GM23248 (cell line): Measurements from ENCODE around the gene DISP2. TPM values are rescaled to one million over a fixed set of nuclear protein-coding genes. Genes with fewer than 3 reads are reported as not detected.

Source experiments
- DNase-seq: peaks from one replicate; pipeline ENCODE4 v3.0.0-alpha.2; 2015
- H2AFZ ChIP-seq: fragments of 200-600 bp; sonication (generic); 2 replicates; pipeline ENCODE4 v1.6.1; 2016; ENCODE audit warnings: antibody characterized with exemption
- H3F3A ChIP-seq: fragments of 200-600 bp; sonication (generic); 2 replicates; pipeline ENCODE4 v1.6.1; 2016; ENCODE audit warnings: mild to moderate bottlenecking, antibody characterized with exemption, mixed run types; ENCODE audit not compliant: insufficient read depth
- H3K27ac ChIP-seq: fragments of 200-600 bp; sonication (generic); 2 replicates; pipeline ENCODE4 v1.5.1; 2016; ENCODE audit warnings: mild to moderate bottlenecking
- H3K27me3 ChIP-seq: fragments of 200-600 bp; sonication (generic); replicated peaks from 2 replicates; pipeline ENCODE4 v1.6.1; 2016; ENCODE audit warnings: mild to moderate bottlenecking; ENCODE audit not compliant: insufficient read depth
- H3K36me3 ChIP-seq: fragments of 200-600 bp; sonication (generic); 2 replicates; pipeline ENCODE4 v1.6.1; 2016; ENCODE audit warnings: low read depth, mild to moderate bottlenecking
- H3K4me1 ChIP-seq: fragments of 200-600 bp; sonication (generic); 2 replicates; pipeline ENCODE4 v1.6.1; 2016; ENCODE audit warnings: mild to moderate bottlenecking; ENCODE audit not compliant: insufficient read depth
- H3K4me2 ChIP-seq: fragments of 200-600 bp; sonication (generic); one replicate; pipeline ENCODE4 v1.6.1; 2016; ENCODE audit warnings: mild to moderate bottlenecking; ENCODE audit not compliant: unreplicated experiment
- H3K4me3 ChIP-seq: fragments of 200-600 bp; sonication (generic); 2 replicates; pipeline ENCODE4 v1.5.1; 2016; ENCODE audit warnings: mild to moderate bottlenecking
- H3K79me2 ChIP-seq: fragments of 200-600 bp; sonication (generic); 2 replicates; pipeline ENCODE4 v1.6.1; 2016; ENCODE audit warnings: mild to moderate bottlenecking; ENCODE audit not compliant: insufficient read depth
- H3K9ac ChIP-seq: fragments of 200-600 bp; sonication (generic); 2 replicates; pipeline ENCODE4 v1.6.1; 2016; ENCODE audit warnings: mild to moderate bottlenecking
- H3K9me2 ChIP-seq: fragments of 200-600 bp; sonication (generic); 2 replicates; pipeline ENCODE4 v1.6.1; 2016; ENCODE audit warnings: mixed run types, mild to moderate bottlenecking, moderate library complexity; ENCODE audit not compliant: insufficient read depth
- H3K9me3 ChIP-seq: fragments of 200-600 bp; sonication (generic); one replicate; pipeline ENCODE4 v1.6.1; 2017; ENCODE audit warnings: low read depth
- H4K20me1 ChIP-seq: fragments of 200-600 bp; sonication (generic); 2 replicates; pipeline ENCODE4 v1.6.0; 2016; ENCODE audit not compliant: insufficient read depth
- EZH2 ChIP-seq: fragments of 200-600 bp; sonication (generic); IDR thresholded peaks from 2 replicates; pipeline ENCODE4 v1.6.1; 2018; ENCODE audit warnings: antibody characterized with exemption, mild to moderate bottlenecking; ENCODE audit not compliant: insufficient read depth, poor library complexity, severe bottlenecking
- EZH2phosphoT487 ChIP-seq: fragments of 200-600 bp; sonication (generic); IDR thresholded peaks from 2 replicates; pipeline ENCODE4 v1.6.1; 2018; ENCODE audit warnings: antibody characterized with exemption, moderate library complexity, mild to moderate bottlenecking, low read depth; ENCODE audit not compliant: insufficient read depth
- WGBS, 2 experiments: methylation state at CpG; one replicate each; pipeline ENCODE4 v1.1.6; 2015 to 2017; ENCODE audit warnings: low lambda C conversion rate in 2 of 2, low coverage in 1 of 2; ENCODE audit errors: missing lambda C conversion rate in 2 of 2; 5-methylcytosine and 5-hydroxymethylcytosine counted together
- in situ Hi-C: fragments of 300-500 bp; cut with MboI; formaldehyde crosslinking; loops from 2 replicates; pipeline ENCODE4 v1.15.0; 2020
- polyA plus RNA-seq: library from polyadenylated mRNA; unstranded; fragments of >200 nt; fragmentation: Nextera tagmentation; extraction: Ambion mirVana; gene quantifications from 2 replicates; pipeline ENCODE4 v1.2.1, GENCODE V29; 2016
- total RNA-seq: library from RNA; depleted of rRNA; stranded (reverse); fragments of >200 nt; shearing (Covaris generic); gene quantifications from 2 replicates; pipeline ENCODE4 v1.2.3, GENCODE V29; 2014

Gene DISP2
- total and polyA plus RNA-seq, 2 experiments from 2014 or later = 0.11 to 0.51 TPM

DNA sequence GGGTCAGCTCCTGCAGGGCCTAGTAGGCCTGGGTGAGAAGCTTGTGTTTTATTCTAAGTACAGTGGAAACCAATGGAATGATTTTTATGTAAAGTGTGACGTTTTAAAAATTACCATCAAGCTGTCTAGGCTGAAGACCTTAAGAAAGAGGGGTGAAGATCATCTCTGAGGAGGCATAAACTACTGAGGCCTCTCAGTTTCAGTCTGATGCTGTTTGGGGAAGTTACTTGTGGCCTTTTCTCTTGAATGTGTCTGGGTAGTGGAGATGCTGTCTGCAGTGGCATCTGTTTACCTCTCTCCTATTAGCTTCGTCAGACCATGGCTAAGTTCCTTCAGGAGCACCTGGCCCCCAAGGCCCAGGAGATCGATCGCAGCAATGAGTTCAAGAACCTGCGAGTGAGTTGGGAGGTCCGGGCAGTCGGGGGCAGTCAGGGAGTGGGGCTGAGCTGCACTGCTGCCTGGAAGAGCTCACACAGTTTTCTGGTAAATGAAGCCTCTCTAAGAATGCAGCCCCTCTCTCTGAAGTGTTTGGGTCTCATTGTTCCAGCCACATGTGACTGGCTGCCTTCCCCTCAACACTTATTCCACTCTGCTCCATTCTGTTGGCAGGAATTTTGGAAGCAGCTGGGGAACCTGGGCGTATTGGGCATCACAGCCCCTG is 49.4 kb downstream of the DISP2 start:
- in situ Hi-C loops = no loop called here
- Histone ChIP-seq H3K4me1 (peaks cover 16% of the 10 kb centered on the region), H3K27me3 (no peaks in the 10 kb centered on the region), H3K36me3 (peaks cover 18% of the 10 kb centered on the region; the same call in 1 of the 2 replicates), H2AFZ (no peak overlapping the region), H3K4me3 (no peak overlapping the region; the same call in 1 of the 2 replicates), H3F3A (no peaks in the 10 kb centered on the region; the same call in 1 of the 2 replicates), H3K79me2 (peaks cover 22% of the 10 kb centered on the region), H3K9me3 (no peaks in the 10 kb centered on the region), H4K20me1 (no peaks in the 10 kb centered on the region), H3K9me2 (no peaks in the 10 kb centered on the region), H3K4me2 (no peak overlapping the region), H3K27ac (no peak overlapping the region), H3K9ac (peak overlapping the region; percentile 5; the same call in 1 of the 2 replicates)
- no peak for TF ChIP-seq EZH2
- no peak for TF ChIP-seq EZH2phosphoT487
- WGBS, 2 experiments = 75 to 79% methylated on average over 8 of the region's 8 CpGs
- no peak for DNase-seq

DNA sequence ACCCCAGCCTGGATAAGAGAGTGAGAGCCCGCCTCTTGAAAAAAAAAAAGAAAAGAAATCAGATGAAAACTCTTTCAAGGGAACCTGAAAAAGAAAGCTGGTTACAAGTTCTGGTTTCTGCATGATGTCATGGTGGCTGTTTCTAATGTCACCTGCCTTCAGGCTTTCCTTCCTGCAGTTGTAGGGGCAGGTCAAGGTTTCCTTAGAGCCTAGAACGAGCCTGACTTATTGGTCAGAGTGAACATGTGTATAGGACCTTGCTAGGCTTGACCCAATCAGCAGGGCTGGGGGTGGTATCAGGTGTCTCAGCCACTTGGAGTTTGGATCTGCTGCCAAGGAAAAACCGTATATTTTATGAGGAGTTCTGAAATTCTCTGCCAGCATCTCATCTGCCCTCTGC is 51.3 kb downstream of the DISP2 start:
- Histone ChIP-seq H3K4me3 (no peak overlapping the region), H4K20me1 (no peaks in the 10 kb centered on the region), H3F3A (no peaks in the 10 kb centered on the region; the same call in 1 of the 2 replicates), H3K36me3 (peaks cover 18% of the 10 kb centered on the region; the same call in 1 of the 2 replicates), H3K4me2 (no peak overlapping the region), H3K4me1 (peaks cover 16% of the 10 kb centered on the region), H3K27ac (no peak overlapping the region), H2AFZ (no peak overlapping the region), H3K79me2 (peaks cover 22% of the 10 kb centered on the region), H3K9ac (no peak overlapping the region), H3K9me3 (no peaks in the 10 kb centered on the region), H3K27me3 (no peaks in the 10 kb centered on the region), H3K9me2 (no peaks in the 10 kb centered on the region)
- TF ChIP-seq EZH2phosphoT487 (no peak), EZH2 (no peak)
- in situ Hi-C loops = no loop called here
- WGBS, 2 experiments = 96 to 98% methylated on average over 3 of the region's 3 CpGs
- no peak for DNase-seq

DNA sequence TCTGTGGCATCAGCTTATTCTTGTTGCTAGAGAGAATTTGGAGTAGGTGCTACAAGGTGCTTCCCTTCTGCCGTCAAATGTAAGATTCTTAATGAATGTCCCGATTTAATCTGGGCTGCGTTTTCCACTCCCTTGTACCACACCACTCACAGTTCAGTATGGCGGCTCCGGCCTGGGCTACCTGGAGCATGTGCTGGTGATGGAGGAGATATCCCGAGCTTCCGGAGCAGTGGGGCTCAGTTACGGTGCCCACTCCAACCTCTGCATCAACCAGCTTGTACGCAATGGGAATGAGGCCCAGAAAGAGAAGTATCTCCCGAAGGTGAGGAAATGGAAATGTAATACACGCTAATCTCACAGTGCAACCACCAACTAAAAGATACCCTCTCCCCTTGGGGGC is 52.5 kb downstream of the DISP2 start:
- in situ Hi-C loops = no loop called here
- WGBS, 2 experiments = 97% methylated on average over 11 of the region's 11 CpGs
- no peak overlapping the region for H3K4me2 ChIP-seq
- peaks cover 21% of the 10 kb centered on the region; the same call in 1 of the 2 replicates for H3K36me3 ChIP-seq
- H3K4me1 ChIP-seq = peaks cover 10% of the 10 kb centered on the region; the same call in 1 of the 2 replicates
- H3K27ac ChIP-seq = no peak overlapping the region
- no peaks in the 10 kb centered on the region for H3F3A ChIP-seq
- H3K9me3 ChIP-seq = no peaks in the 10 kb centered on the region
- H2AFZ ChIP-seq = no peak overlapping the region
- H4K20me1 ChIP-seq = no peaks in the 10 kb centered on the region
- DNase-seq = no peak
- H3K79me2 ChIP-seq = peaks cover 22% of the 10 kb centered on the region
- no peak overlapping the region for H3K4me3 ChIP-seq
- no peaks in the 10 kb centered on the region for H3K9me2 ChIP-seq
- H3K9ac ChIP-seq = no peak overlapping the region
- H3K27me3 ChIP-seq = no peaks in the 10 kb centered on the region
- TF ChIP-seq EZH2 (no peak), EZH2phosphoT487 (no peak)

DNA sequence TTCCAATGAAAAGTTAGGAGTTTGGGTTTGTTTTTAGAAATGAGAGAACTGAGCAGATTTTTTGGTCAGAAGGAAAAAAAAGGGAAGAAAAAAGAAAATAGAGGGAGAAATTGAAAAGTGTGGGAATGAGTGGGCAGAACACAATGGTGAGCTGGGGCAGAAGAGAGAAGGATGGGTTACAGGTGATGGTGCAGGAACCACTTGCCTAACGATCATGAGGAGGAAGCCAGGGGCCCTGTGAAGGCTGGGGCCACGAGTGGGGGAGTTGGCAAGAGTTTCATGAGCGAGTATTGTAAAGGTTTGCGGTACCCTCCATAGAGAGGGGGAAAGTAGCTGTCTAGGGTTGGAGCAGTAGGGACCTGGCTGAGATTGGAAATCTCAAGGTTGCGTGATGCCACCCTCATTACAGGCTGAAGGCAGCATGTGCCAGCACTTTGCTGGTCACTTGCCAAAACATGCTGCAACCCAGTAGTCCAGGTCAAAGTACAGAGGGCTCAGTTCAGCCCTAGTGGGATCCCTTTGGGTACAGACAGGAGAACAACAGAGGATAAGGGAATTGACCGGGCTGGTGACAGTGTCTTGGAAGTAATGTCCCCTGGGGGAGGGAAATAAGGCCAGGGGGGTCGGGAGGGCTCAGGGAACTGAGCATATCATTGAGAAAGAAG is 54.2 kb downstream of the DISP2 start:
- Histone ChIP-seq H3K27me3 (no peaks in the 10 kb centered on the region), H3K27ac (no peak overlapping the region), H3K36me3 (peaks cover 22% of the 10 kb centered on the region; the same call in 1 of the 2 replicates), H4K20me1 (no peaks in the 10 kb centered on the region), H3K4me2 (no peak overlapping the region), H3K4me1 (no peaks in the 10 kb centered on the region), H3K4me3 (no peak overlapping the region), H3K9me2 (no peaks in the 10 kb centered on the region), H3K79me2 (peaks cover 6% of the 10 kb centered on the region; the same call in 1 of the 2 replicates), H3K9me3 (no peaks in the 10 kb centered on the region), H2AFZ (no peak overlapping the region), H3F3A (no peaks in the 10 kb centered on the region), H3K9ac (no peak overlapping the region)
- 87 to 89% methylated on average over 7 of the region's 7 CpGs for WGBS, 2 experiments
- DNase-seq = no peak
- in situ Hi-C loops = no loop called here
- TF ChIP-seq EZH2phosphoT487 = no peak
- TF ChIP-seq EZH2 = no peak
